ENCODE results near the gene SLC24A3. TPM values are rescaled to one million over a fixed set of nuclear protein-coding genes. Genes with fewer than 3 reads are reported as not detected.

Gene SLC24A3
- total and polyA plus RNA-seq, 2 experiments from 2014 or later = not detected

DNA sequence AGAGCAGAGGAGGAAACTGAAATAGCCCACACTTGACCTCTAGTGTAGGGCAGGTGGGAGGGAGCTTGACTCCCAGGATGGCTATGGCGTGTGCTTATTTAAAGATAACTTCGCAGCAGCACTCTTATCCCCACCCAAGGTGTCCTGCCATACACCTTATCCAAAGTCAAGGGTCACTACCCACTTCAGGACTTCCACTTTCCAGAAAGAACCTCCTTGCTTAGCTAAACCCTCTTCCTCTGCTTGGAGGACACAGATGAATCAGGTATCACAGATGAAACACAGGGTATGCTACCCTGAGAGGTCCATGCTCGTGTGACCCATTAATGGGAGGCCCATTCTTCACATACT lies 547.9 kb downstream of the SLC24A3 start:
- 95 to 99% methylated on average over 3 of the region's 3 CpGs for WGBS, 2 experiments (ENCODE audit: low coverage in 1 of 2, low lambda C conversion rate in 2 of 2, missing lambda C conversion rate in 2 of 2)
- no peak overlapping the region for H2AFZ ChIP-seq
- H3K9me3 ChIP-seq (ENCODE audit: low read depth) = no peaks in the 10 kb centered on the region
- H3K4me1 ChIP-seq (ENCODE audit: insufficient read depth) = peaks cover 17% of the 10 kb centered on the region
- 0 out of 2 replicates have a peak, but pooled peaks cover 6% of the 10 kb centered on the region for H4K20me1 ChIP-seq (ENCODE audit: insufficient read depth)
- peaks cover 20% of the 10 kb centered on the region; the same call in 1 of the 2 replicates for H3F3A ChIP-seq (ENCODE audit: insufficient read depth)
- DNase-seq = no peak
- H3K36me3 ChIP-seq (ENCODE audit: low read depth) = no peaks in the 10 kb centered on the region
- no peak overlapping the region for H3K4me3 ChIP-seq
- in situ Hi-C loops (cut with MboI) = no loop called here
- H3K9ac ChIP-seq = no peak overlapping the region
- TF ChIP-seq EZH2phosphoT487 (IDR thresholded peaks at IDR 0.05; ENCODE audit: insufficient read depth, low read depth) = no peak
- TF ChIP-seq EZH2 (IDR thresholded peaks at IDR 0.05; ENCODE audit: insufficient read depth, poor library complexity, severe bottlenecking) = no peak
- peaks cover 23% of the 10 kb centered on the region for H3K79me2 ChIP-seq (ENCODE audit: insufficient read depth)
- H3K9me2 ChIP-seq (ENCODE audit: insufficient read depth) = no peaks in the 10 kb centered on the region
- no peak overlapping the region for H3K27ac ChIP-seq
- no peak overlapping the region for H3K4me2 ChIP-seq (ENCODE audit: unreplicated experiment)
- no peaks in the 10 kb centered on the region for H3K27me3 ChIP-seq (replicated peaks; ENCODE audit: insufficient read depth)

DNA sequence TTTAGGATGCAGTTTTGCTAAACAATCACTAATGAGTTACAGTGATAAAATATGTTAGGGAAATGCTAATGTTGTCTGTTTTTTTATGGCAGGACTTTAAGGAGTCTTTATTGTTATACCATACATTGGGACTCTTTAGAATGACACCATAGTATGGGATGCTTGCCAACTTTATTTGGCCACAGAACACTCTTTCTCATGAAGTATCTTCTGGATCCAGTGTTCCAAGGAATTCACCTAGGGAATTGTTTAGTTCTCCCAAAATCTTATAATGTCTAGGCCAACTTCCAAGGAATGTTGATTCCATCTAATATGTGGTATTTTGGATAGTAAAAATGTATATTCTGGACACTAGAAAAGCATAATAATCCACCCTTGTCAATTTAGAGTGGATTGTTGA lies 548.9 kb downstream of the SLC24A3 start:
- no peak overlapping the region for H3K4me2 ChIP-seq (ENCODE audit: unreplicated experiment)
- no peaks in the 10 kb centered on the region for H3K9me3 ChIP-seq (ENCODE audit: low read depth)
- H3K27me3 ChIP-seq (replicated peaks; ENCODE audit: insufficient read depth) = no peaks in the 10 kb centered on the region
- no peaks in the 10 kb centered on the region for H3K36me3 ChIP-seq (ENCODE audit: low read depth)
- no peak overlapping the region for H3K4me3 ChIP-seq
- no peak overlapping the region for H2AFZ ChIP-seq
- no peak for DNase-seq
- H3K4me1 ChIP-seq (ENCODE audit: insufficient read depth) = peaks cover 17% of the 10 kb centered on the region
- no peak overlapping the region for H3K27ac ChIP-seq
- TF ChIP-seq EZH2 (IDR thresholded peaks at IDR 0.05; ENCODE audit: insufficient read depth, poor library complexity, severe bottlenecking) (no peak), EZH2phosphoT487 (IDR thresholded peaks at IDR 0.05; ENCODE audit: insufficient read depth, low read depth) (no peak)
- H3F3A ChIP-seq (ENCODE audit: insufficient read depth) = peaks cover 20% of the 10 kb centered on the region; the same call in 1 of the 2 replicates
- 0 out of 2 replicates have a peak, but pooled peaks cover 6% of the 10 kb centered on the region for H4K20me1 ChIP-seq (ENCODE audit: insufficient read depth)
- in situ Hi-C loops (cut with MboI) = no loop called here
- H3K9ac ChIP-seq = no peak overlapping the region
- no peaks in the 10 kb centered on the region for H3K9me2 ChIP-seq (ENCODE audit: insufficient read depth)
- H3K79me2 ChIP-seq (ENCODE audit: insufficient read depth) = peaks cover 26% of the 10 kb centered on the region

DNA sequence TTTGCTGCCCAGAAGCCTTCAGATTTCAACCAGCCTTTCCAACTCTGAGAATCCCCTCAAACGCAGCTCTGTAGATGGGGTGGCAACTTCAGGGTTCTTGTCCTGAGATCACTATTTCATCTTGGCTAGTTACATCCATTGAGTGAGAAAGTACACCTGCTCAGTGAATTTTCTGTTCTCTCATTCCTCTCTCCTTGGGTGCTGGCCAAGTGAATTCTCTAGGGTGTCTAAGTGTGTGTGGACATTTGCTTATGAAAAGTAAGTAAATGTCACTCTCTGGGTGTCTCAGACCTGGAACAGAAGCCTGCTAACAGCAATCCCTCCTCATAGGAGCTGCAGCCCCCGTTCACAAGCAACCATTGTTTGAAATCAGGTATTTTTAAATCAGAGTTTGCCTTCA lies 549.4 kb downstream of the SLC24A3 start:
- in situ Hi-C loops (cut with MboI) = no loop called here
- H4K20me1 ChIP-seq (ENCODE audit: insufficient read depth) = 0 out of 2 replicates have a peak, but pooled peaks cover 6% of the 10 kb centered on the region
- WGBS, 2 experiments (ENCODE audit: low coverage in 1 of 2, low lambda C conversion rate in 2 of 2, missing lambda C conversion rate in 2 of 2) = 95 to 100% methylated on average over 2 of the region's 2 CpGs

DNA sequence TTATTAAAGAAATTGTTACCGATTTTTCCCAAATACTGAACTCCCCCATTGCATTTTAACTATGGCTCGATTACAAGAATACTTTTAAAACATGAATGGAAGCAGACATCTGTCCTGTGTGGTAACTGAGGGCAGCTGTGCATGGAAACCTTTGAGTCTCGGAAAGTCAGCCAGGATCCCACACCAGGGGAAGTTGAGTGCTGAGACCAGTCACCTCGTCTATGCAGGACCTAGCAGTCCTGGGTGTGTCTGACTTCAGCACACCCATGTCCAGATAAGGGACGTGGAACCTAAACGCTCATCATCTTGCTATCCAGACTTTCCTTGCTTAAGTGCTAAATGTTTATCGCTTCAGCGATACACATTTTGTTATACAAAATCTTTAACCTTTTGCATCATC lies 551.8 kb downstream of the SLC24A3 start:
- H3K36me3 ChIP-seq (ENCODE audit: low read depth) = no peaks in the 10 kb centered on the region
- H2AFZ ChIP-seq = no peak overlapping the region
- H3K79me2 ChIP-seq (ENCODE audit: insufficient read depth) = peaks cover 33% of the 10 kb centered on the region
- peaks cover 14% of the 10 kb centered on the region; the same call in 1 of the 2 replicates for H3F3A ChIP-seq (ENCODE audit: insufficient read depth)
- no peak overlapping the region for H3K4me2 ChIP-seq (ENCODE audit: unreplicated experiment)
- no peaks in the 10 kb centered on the region for H3K27me3 ChIP-seq (replicated peaks; ENCODE audit: insufficient read depth)
- in situ Hi-C loops (cut with MboI) = no loop called here
- H3K9me2 ChIP-seq (ENCODE audit: insufficient read depth) = no peaks in the 10 kb centered on the region
- H3K4me1 ChIP-seq (ENCODE audit: insufficient read depth) = peaks cover 10% of the 10 kb centered on the region; the same call in 1 of the 2 replicates
- H3K9me3 ChIP-seq (ENCODE audit: low read depth) = no peaks in the 10 kb centered on the region
- DNase-seq = no peak
- H3K27ac ChIP-seq = no peak overlapping the region
- 0 out of 2 replicates have a peak, but pooled peaks cover 6% of the 10 kb centered on the region for H4K20me1 ChIP-seq (ENCODE audit: insufficient read depth)
- H3K4me3 ChIP-seq = no peak overlapping the region
- TF ChIP-seq EZH2 (IDR thresholded peaks at IDR 0.05; ENCODE audit: insufficient read depth, poor library complexity, severe bottlenecking) = no peak
- WGBS, 2 experiments (ENCODE audit: low coverage in 1 of 2, low lambda C conversion rate in 2 of 2, missing lambda C conversion rate in 2 of 2) = 56 to 63% methylated on average over 8 of the region's 8 CpGs
- no peak overlapping the region for H3K9ac ChIP-seq

More for the DNA sequence above, 549.4 kb downstream of the SLC24A3 start:
- Histone ChIP-seq H3K9me2 (ENCODE audit: insufficient read depth) (no peaks in the 10 kb centered on the region), H3K27ac (no peak overlapping the region), H3F3A (ENCODE audit: insufficient read depth) (peaks cover 18% of the 10 kb centered on the region; the same call in 1 of the 2 replicates), H3K79me2 (ENCODE audit: insufficient read depth) (peaks cover 28% of the 10 kb centered on the region), H3K4me1 (ENCODE audit: insufficient read depth) (peaks cover 15% of the 10 kb centered on the region), H3K4me3 (no peak overlapping the region), H3K9me3 (ENCODE audit: low read depth) (no peaks in the 10 kb centered on the region), H3K27me3 (replicated peaks; ENCODE audit: insufficient read depth) (no peaks in the 10 kb centered on the region), H2AFZ (no peak overlapping the region), H3K36me3 (ENCODE audit: low read depth) (no peaks in the 10 kb centered on the region), H3K9ac (no peak overlapping the region), H3K4me2 (ENCODE audit: unreplicated experiment) (no peak overlapping the region)
- no peak for DNase-seq
- TF ChIP-seq EZH2phosphoT487 (IDR thresholded peaks at IDR 0.05; ENCODE audit: insufficient read depth, low read depth) = no peak
- TF ChIP-seq EZH2 (IDR thresholded peaks at IDR 0.05; ENCODE audit: insufficient read depth, poor library complexity, severe bottlenecking) = no peak

DNA sequence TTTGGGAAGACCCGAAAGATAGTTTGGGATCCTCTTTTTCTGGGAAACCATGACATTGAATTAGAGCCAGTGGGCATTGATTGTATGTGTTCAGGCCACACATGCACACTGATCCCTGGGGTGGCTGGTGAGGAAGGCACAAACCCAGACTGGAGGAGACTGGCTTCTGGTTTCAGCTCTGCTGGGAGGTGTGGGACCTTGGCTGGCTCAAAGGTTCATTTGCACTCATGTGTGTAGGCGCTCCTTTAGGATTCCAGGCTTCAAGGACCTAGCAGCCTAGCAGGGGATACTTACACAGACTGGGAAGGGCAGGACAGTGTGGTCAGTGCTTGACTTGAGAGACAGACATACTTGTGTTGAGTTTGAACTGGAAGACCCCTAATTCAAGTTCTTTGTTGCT lies 552.8 kb downstream of the SLC24A3 start:
- in situ Hi-C loops (cut with MboI) = no loop called here
- Histone ChIP-seq H3K36me3 (ENCODE audit: low read depth) (no peaks in the 10 kb centered on the region), H3K9me2 (ENCODE audit: insufficient read depth) (no peaks in the 10 kb centered on the region), H3K4me3 (no peak overlapping the region), H3K79me2 (ENCODE audit: insufficient read depth) (peaks cover 35% of the 10 kb centered on the region), H2AFZ (no peak overlapping the region), H3K9ac (no peak overlapping the region), H3K9me3 (ENCODE audit: low read depth) (no peaks in the 10 kb centered on the region), H3K4me2 (ENCODE audit: unreplicated experiment) (no peak overlapping the region), H3K27ac (no peak overlapping the region), H3F3A (ENCODE audit: insufficient read depth) (peaks cover 14% of the 10 kb centered on the region; the same call in 1 of the 2 replicates), H4K20me1 (ENCODE audit: insufficient read depth) (0 out of 2 replicates have a peak, but pooled peaks cover 6% of the 10 kb centered on the region), H3K27me3 (replicated peaks; ENCODE audit: insufficient read depth) (no peaks in the 10 kb centered on the region), H3K4me1 (ENCODE audit: insufficient read depth) (0 out of 2 replicates have a peak, but pooled peaks cover under 1% of the 10 kb centered on the region)
- DNase-seq = no peak
- no peak for TF ChIP-seq EZH2 (IDR thresholded peaks at IDR 0.05; ENCODE audit: insufficient read depth, poor library complexity, severe bottlenecking)
- TF ChIP-seq EZH2phosphoT487 (IDR thresholded peaks at IDR 0.05; ENCODE audit: insufficient read depth, low read depth) = no peak
- 98 to 100% methylated on average over 2 of the region's 2 CpGs for WGBS, 2 experiments (ENCODE audit: low coverage in 1 of 2, low lambda C conversion rate in 2 of 2, missing lambda C conversion rate in 2 of 2)
